ENCODE data around the gene PARD6A.

- no peak for TF ChIP-seq CTCF (IDR thresholded peaks at IDR 0.05; ENCODE audit: insufficient read depth, low read length)
- no peak for TF ChIP-seq POLR2AphosphoS5 (IDR thresholded peaks at IDR 0.05; ENCODE audit: low read depth)
- no peak for TF ChIP-seq REST (IDR thresholded peaks at IDR 0.05; ENCODE audit: insufficient replicate concordance, low read depth)
Observed at GRCh38 chr16:67708368-67708771, 47.6 kb downstream of the PARD6A start.

Data from HL-60 (cell line).